Prostate gland (tissue), 2 donors: Measurements from ENCODE around the gene RIPK4.

Experiments
- CTCF ChIP-seq, 4 experiments: fragments of 200-600 bp in 2 of 4; fragments of 450-650 bp in 2 of 4; sonication (generic) in 2 of 4; IDR thresholded peaks; 1 replicate in 3 of 4; 2 replicates in 1 of 4; pipeline ENCODE4 v1.5.1; 2016 to 2019; ENCODE audit warnings: antibody characterized with exemption in 4 of 4, mild to moderate bottlenecking in 2 of 4, moderate library complexity in 2 of 4
- POLR2A ChIP-seq: fragments of 450-650 bp; IDR thresholded peaks from one replicate; pipeline ENCODE4 v1.6.1; 2016; ENCODE audit warnings: antibody characterized with exemption, mild to moderate bottlenecking
- POLR2AphosphoS5 ChIP-seq: sonication (generic); formaldehyde crosslinking; IDR thresholded peaks from one replicate; pipeline ENCODE4 v1.6.1; 2017; ENCODE audit warnings: antibody characterized with exemption

- TF ChIP-seq CTCF (IDR thresholded peaks at IDR 0.05) = no peak
- TF ChIP-seq POLR2AphosphoS5 = no peak
- TF ChIP-seq POLR2A = no peak
Observed at GRCh38 chr21:41755934-41756773, 10.7 kb downstream of the RIPK4 start.
